HG02840 (cell line): ENCODE data around the gene KCNK5.

ENCODE experiments used
- ATAC-seq: cut with Tn5 transposase; IDR thresholded peaks from one replicate; pipeline ENCODE4 v1.9.1; 2021; ENCODE audit warnings: mild to moderate bottlenecking, moderate library complexity, moderate number of reproducible peaks; ENCODE audit not compliant: unreplicated experiment, low FRiP score

The KCNK5 gene

DNA sequence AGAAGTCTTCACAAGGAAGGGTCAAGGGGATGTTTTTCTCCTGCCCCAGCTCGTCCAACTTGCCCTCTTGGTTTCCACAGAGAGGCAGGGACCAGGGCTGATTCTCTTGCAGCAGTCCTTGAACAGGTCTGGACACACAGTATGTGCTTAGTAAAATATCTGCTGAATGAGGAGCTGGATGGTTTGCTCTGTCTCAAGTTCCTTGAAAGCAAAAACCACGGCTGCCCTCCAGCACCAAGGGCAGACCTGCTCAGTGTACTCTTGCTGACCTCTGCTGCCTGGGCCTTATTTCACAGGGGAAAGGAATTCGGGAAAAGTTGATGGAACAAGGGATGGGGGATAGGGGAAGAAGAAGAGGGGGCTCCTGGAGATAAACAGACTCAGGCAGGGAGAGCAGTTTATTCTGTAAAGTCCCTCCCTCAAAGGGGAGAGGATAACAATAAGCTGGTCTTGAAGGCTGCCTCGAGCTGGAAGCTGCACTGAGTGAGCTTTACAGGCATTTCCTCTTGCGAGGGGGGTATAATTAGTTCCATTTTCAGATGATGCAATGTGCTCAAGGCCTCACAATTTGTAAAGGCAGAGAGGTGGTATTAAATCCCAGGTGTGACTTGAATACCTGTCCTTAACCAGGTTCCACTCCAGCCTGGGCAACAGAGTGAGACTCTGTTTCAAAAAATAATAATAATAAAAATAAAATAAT is 10.3 kb downstream of the KCNK5 start:
- ATAC-seq, result no peak

DNA sequence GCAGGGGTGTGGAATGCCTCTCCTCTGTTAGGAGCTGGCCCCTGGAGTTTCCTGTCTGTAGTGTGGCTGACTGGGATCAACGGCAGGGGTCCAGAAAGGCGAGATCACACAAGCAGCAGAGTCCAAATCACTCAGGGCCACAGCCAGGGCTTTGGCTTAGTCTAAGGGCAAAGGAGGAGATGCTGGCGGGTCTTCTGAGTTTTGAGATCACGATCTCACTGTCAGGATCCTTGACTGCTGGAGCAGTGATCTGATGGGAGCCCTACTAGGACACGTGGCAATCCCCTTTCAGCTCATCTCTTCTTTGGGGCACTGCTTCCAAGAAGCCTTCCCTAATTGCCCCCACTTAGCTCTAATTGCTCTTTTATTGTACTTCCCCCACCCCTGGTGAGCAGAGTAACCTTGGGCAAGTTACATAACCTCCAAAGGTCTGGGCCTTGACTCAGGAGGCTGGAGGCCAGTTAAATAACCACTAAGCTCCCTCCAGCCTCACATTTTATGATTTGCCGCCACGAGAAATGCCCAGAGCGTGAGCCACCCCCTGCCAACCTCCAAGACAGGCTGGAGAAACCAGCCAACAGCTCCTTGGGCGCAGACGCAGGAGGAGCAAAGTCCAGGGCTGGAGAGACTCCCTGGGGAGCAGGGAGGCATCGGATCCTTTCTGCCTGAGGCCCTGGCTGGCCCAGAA is 12.0 kb downstream of the KCNK5 start:
- ATAC-seq, result no peak

DNA sequence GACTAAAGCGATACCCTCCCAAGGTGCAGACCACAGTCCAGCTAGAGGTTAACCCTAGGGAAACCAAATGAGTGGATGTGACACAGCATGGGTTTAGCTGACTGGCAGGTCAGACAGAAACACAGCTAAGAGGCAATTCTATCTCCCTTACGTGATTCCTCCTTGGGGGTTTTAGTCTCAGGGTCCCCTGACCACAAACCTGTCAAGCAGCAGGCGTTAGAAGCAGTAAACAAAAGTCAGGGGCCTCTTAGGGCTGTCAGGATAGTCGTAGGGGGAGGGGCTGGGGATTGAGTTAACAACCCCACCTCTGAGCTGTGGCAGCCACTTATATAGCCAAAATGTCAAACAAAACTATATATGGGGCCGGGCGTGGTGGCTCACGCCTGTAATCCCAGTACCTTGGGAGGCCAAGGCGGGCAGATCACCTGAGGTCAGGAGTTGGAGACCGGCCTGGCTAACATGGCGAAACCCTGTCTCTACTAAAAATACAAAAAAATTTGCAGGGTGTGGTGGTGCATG is 13.6 kb downstream of the KCNK5 start:
- no peak for ATAC-seq

DNA sequence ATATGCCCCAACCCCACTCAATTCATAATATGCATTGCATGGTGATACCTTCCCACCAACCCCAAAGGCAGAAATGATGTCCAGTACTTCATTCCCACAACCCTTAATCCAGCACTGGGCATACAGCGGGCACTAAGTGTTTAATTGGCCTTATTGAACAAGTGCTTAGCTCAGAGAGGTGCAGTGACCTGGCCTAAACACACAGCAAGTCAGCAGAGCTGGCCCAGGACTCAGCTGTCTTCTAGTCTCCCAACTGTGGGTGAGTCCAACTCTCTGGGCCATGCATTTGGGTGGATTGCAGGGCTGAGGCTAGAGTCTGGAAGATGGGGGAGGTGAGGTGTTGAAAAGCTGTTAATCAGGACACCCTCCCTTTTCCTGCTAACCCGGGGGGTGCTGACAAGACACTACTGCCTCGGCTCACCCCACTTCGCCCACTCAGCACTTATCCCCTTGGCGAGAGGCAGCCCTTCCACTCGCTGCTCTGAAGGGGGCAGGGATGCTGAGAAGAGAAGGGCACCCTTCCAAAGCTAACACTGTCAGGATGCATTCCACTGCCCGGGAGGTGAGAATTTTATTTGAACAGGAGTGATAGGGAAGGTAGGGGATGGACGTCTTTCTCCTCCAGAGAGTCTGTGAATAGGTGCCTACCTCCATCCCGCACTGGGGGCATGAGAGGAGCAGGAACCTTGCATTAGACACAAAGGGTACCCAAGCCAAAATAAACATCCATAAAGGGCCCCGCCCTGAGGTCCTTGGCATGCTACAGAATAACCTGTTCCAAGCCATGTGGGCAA is 14.2 kb downstream of the KCNK5 start:
- no peak for ATAC-seq

DNA sequence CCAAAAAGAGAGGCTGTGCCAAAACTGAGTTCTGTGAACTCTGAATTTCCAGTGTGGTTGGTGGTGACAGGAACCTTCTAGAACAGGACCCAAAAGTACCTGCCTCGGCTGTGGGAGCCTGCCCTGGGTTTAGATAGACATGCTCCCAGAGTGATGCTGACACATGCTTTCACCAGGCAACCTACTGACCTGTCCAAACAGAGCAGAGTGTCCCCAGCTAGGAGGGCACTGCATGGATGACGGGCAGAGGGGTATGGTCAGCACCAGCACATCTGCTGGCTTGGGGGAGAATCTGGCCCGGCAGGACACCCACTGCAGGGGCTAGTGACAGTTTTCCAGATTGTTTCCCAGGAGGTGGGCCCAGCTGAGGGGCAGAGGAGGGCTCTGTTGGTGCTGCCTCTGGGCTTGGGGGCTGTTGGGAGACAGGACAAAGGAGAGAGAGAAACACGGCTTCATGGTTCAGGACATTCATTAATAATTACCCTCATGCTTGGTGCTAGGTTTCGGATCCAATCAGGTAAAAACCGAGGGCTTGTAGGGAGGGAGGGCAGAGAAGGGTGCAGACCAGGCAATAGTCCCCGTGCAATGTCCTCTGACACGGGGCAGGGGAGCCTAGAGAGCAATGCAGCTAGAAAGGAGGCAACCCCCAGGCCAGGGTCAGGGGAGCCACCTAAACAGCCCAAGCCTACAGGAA is 15.0 kb downstream of the KCNK5 start:
- ATAC-seq, result no peak

DNA sequence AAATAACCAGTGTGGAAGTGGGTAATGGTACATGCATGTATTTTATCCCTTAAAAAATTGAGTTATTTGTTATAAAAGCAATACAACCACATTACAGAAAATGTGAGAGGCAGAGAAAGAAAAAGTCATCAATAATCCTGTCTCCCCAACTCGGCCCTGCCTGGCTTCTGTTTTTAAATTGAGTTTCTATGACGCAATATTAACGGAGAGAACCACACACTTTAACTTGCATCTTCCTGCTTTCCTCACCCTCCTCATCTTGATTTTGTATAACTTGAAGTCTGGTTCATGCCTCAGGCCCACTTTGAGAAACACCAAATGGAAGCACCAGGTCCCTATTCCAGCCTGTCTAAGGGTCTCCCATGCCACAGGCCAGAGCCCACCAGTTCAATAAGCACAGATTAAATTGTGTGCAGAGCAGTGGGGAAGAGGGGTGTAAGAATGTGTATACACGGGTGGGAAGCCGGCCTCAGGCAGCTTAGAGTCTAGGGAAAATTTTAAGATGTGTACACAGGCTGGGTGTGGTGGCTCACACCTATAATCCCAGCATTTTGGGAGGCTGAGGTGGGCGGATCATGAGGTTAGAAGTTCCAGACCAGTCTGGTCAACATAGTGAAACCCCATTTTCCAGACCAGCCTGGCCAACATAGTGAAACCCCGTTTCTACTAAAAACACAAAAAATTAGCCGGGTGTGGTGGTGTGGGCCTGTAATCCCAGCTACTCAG is 15.9 kb downstream of the KCNK5 start:
- no peak for ATAC-seq

DNA sequence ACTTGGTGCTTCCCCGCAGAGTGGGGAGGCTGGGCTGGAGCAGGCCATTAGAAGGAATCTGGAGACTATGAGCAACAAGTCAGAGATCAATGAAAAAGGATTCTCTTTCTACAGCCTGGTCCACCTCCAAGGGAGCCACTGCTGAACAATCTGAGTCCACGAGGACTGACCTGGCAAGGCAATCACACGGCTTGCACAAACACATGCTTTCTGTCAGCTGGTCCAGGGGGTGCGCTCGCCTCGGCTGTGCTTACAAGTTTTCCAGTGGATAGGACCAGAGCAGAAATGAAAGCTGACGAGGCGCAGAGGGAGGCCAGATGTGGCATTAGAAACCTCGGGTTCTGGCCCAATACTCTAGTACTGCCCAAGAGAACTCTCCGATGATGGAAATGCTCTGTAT is 18.1 kb downstream of the KCNK5 start:
- no peak for ATAC-seq

DNA sequence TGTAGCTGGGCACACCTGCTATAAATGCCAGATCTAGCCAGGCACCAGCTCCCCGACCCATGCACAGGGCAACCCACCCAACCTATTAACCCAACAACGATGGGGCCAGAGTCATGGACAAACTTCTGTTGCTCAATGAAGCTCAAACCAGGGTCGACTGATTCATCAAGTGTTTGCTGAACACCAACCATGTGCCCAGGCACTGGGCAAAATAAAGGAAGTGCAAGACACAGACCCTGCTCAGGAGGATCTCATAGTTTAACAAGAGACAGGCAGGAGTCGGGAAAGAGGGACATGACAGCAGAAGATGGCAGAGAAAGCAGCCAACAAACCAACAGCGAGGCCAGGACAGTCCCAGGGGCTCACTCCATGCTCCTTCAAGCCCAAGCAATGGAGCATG is 18.8 kb downstream of the KCNK5 start:
- ATAC-seq, result no peak

DNA sequence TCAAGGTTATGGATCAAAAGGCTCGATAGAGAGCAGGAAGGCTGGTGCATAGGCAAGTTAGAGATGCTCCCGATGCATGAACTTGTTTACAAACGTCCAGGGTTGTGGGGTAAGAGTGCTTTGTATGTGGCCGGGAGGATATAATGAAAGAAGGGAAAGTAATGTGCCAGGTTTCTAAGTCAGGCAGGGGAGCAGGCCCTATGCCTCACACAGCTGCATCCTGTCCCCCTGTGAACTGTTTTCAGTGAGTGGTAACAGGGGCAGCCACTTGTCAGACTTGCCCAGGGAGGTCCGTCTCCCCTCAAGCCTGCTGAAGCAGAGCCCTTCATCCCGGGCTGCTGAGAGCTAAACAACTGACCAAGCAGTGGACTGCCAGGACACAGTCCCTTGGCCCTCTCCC is 19.4 kb downstream of the KCNK5 start:
- no peak for ATAC-seq

DNA sequence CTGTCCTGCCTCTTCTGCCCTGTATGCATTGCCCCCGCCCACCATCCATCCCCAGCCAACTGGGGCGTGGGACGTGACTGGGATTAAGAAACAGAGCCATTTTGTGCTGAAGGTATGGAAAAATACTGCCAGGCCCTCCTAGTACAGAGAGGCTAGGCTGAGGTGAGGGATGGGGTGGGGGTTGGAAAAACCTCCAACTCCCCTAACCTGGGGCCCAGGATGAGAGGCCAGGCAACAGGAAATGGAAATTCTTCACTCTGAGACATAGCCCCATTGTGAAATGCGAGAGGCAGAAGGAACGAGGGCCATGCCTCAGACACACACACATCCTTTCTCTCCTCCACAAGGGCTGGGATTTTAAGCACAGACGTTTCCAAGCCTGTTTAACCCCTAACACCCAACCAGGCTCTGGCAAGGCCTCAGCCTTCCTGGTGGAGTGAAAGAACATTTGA is 19.9 kb downstream of the KCNK5 start:
- ATAC-seq, result no peak

DNA sequence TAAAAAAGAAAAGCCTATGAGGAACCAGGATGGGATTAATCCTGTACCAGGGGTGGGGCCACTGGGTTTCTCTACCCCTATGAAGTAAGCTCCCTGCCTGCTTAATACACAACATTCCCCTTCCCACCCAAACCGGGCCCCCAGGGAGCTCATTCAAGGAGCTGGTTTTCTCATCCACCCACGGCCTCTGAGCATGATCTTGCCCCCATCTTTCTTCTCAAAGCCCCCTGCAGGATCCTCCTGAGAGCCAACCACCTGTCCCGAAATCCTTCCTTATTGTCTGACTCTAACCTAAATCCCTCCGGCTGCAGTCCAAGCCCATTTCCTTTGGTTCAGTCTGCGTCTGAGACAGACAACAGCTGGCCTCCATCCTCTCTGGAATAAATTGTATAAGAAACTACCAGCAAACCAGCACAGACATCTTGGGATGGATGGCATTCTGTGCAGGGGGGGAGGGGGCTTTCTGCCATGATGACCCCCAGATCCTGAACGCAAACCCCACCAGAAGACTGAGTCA is 21.0 kb downstream of the KCNK5 start:
- ATAC-seq, result no peak

DNA sequence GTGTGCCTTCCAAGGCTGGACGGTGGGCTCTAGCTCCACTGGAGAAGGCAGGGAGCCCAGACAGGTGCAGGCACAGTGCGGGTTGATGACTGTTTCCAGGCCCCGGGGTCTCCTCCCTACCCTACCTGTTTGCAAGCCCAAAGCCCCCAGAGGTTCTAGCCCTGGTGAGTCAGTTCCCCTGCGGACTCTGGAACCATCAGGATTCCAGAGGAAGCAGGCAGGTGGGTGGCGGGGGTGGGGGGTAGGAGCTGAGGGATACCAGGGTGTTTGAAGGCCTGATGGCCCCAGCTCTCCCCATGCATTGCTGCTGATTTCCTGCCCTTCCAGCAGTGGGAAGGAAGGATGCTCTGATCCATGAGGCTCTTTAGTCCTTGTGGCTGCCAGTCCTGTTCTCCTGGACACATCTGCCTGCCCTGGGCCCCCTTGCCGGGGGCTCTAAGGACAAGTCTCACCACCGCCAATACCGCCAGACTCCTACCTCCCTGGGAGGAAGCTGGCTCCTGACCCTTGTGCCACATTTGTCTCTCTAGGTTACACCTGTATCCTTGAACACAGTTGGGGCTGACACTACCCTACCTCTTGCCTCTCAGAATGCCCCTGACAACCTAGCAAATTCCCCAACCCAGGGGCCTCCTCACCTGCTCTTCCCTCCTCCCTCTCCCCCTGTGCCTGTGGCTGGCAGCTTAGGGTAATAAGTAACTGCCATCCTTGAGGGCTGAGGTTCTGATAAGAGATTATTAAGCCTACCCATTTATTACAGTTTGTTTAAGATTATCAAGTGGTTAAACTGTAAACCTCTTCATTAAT is 21.7 kb downstream of the KCNK5 start:
- ATAC-seq, result no peak

DNA sequence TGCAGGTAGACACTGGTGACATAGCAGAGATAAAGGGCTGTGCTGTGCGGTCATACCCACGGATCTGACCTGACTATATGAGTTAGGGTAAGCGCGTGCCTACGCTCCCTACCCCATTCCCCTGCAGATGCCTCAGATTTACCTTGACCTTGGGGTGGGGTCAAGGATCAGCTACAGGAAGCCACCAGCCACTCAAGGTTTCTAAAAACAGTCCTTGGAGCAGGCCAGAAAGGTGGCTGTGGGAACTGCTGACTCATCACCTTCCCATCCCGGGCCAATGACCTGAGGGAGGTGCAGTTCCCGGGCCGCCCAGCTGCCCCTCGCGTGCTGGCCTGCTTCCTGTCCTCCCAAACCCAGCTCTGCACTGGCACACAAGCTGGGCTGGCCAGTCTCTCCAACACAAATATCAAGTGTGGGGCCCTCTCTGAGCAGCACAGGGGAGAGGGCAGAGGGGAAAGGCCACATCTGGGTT is 23.0 kb downstream of the KCNK5 start:
- ATAC-seq, result no peak

DNA sequence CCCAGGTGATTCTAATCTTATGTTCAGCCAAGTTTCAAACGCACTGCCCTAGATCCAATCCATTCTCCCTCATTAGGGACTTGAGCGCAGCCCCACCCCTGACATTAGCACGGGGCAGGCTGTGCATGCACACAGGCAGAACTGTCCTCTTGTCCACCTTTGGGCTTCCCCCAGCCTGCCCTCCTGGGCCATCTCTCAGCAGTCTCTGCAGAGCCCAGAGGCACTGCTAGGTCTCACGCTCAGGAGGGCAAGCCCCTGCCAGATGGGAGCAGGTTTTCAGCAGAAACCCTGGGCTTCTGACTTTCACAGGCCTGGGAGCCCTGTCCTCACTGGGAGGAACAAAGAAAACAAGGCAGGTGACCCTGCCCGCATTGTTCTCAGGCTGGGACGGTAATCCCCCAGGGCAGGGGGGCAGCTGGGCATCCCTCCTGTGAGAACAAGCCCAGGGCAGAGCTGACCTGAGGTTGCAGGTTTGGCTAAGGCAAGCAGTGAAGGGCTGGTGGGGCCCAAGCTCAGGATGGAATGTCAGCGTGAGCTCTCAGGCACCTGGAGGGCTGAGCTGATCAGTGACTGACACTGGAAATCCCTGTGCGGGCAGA is 24.5 kb downstream of the KCNK5 start:
- ATAC-seq, result no peak

DNA sequence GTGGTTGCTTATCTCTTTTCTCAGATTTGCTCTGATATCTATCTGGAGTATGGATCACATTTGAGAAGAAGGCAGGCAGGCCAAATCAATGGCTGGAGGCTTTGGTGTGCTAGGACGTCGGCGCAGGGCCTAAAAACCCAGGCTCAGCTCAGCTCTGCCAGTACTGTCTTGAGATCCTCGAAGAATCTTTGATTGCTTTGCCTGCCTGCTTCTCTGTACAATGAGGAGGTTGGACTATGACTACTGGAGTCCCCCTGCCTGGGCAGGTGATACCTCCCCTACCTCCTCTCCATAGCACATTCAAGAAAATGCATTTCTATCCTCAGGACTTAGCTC is 25.1 kb downstream of the KCNK5 start:
- no peak for ATAC-seq

DNA sequence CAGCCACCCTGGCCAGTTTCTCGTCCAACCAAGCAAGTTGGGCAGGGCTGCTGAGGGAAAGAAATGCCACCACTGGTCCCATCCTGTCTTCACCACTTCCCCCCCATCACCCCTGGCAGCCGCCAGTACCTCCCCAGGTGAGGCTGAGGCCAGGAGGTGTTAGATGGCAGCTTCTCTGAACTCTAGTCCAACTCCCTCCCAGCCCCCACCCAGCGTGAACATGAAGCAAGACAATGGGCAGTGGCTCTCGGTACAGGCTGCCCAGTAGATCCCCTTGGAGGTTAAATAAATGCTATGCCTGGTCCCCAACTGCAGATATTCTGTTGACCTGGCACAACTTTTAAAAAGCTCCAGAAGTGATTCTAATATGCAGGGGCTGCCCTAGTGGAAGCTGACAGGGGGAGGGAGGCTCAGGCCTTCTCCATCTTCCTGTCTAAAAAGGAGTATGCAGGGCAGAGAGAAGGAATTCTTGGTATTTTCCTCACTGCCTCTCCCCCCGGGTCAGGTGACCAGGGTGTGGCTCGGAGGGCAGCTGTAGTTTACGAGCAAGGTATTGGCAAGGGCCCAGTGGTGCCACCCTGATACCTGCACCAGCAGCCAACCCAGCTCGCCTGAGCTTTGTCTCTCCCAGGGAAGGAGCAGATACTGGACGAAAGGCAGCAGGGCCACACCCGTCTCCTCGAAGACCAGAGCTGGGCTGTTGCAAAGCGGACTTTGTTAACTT is 25.7 kb downstream of the KCNK5 start:
- ATAC-seq, result no peak

DNA sequence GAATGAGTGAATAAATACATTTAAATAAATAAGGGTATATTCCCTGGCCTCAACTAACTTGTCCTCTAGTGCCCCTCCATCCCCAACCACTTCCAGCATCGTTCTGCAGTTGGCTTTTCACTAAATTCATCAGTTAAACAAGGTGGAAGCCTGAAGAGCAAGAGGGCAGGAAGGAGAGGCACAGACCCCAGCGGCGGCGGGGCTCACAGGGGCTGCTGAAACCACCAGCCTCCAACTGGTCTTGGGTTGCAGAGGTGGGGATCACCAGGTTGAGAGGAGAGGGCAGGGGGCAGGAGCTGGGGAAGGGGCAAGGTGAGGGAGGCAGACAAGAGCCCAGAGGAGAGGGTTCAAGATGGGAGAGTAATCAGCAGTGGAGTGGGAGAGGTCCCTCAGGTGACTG is 27.1 kb downstream of the KCNK5 start:
- no peak for ATAC-seq

DNA sequence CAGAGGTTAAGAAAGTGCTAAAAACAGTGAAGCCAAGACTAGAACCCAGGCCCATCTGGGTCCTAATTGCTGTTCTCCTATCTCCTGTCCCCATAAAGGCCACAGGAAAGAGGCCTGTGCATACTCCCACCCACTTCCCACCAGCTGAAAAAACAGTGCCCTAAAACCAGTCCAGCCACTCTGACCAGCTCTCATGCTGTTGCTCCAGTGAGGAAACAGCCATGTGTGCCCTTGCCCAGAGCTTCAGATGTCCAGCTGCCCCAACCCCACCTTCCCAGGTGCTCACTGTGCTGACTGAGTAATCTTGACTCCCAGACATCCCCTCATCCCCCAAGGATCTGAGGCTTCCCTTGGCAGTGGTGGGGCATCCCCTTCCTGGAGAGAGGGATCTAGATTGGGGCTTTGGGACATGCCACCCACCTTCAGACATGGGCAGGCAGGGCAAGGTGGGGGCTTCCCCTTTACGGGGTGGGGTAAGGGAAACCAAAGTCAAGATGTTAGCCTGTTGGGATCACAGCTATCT is 28.7 kb downstream of the KCNK5 start:
- ATAC-seq, result no peak
